Caco-2 (cell line): ENCODE measurements around the gene CREB3L2. TPM values are rescaled to one million over a fixed set of nuclear protein-coding genes. Genes with fewer than 3 reads are reported as not detected.

Source experiments
- BruUV-seq: library from RNA; stranded (reverse); fragments of 400-500 nt; replicated peaks from 2 replicates; lab custom pipeline; 2021; lab: Mats Ljungman, UMichigan
- CTCF ChIA-PET: fragments of 300-600 bp; sonication (Branson Sonifier 250); formaldehyde crosslinking; loops from one replicate; lab custom pipeline; 2022; ENCODE audit warnings: antibody characterized with exemption; lab: Charles Lee
- POLR2A ChIA-PET: fragments of 300-600 bp; sonication (Branson Sonifier 250); formaldehyde crosslinking; loops from one replicate; lab custom pipeline; 2022; ENCODE audit warnings: antibody characterized with exemption; lab: Charles Lee
- DNase-seq, 2 experiments: peaks; one replicate each; pipeline versions ENCODE4 v3.0.0 to v3.0.0-alpha.2; 2020 to 2022
- H3K27me3 ChIP-seq: replicated peaks from 2 replicates; pipeline ENCODE4 v1.6.0; 2011; ENCODE audit warnings: low read length; ENCODE audit not compliant: control insufficient read depth, insufficient read depth
- H3K36me3 ChIP-seq: 2 replicates; pipeline ENCODE4 v1.5.1; 2011; ENCODE audit warnings: low read length; ENCODE audit not compliant: control insufficient read depth, insufficient read depth
- H3K4me1 ChIP-seq: fragments of 250-450 bp; sonication (Bioruptor Pico); 2 replicates; pipeline ENCODE4 v1.5.1; 2020; ENCODE audit warnings: mild to moderate bottlenecking
- H3K4me3 ChIP-seq: 2 replicates; pipeline ENCODE4 v1.5.1; 2011; ENCODE audit warnings: low read depth, mild to moderate bottlenecking, control low read depth, low read length
- H3K9me3 ChIP-seq: fragments of 250-450 bp; sonication (Bioruptor Pico); 2 replicates; pipeline ENCODE4 v1.5.1; 2020; ENCODE audit warnings: mild to moderate bottlenecking, moderate library complexity
- H3K27ac Mint-ChIP-seq: one replicate; pipeline ENCODE4 v1.8.0; 2022; ENCODE audit warnings: mixed read lengths; ENCODE audit not compliant: unreplicated experiment
- H3K27me3 Mint-ChIP-seq: one replicate; pipeline ENCODE4 v1.8.0; 2022; ENCODE audit warnings: mixed read lengths; ENCODE audit not compliant: insufficient read depth, unreplicated experiment
- H3K36me3 Mint-ChIP-seq: one replicate; pipeline ENCODE4 v1.8.0; 2022; ENCODE audit warnings: mild to moderate bottlenecking, mixed read lengths; ENCODE audit not compliant: insufficient read depth, unreplicated experiment
- H3K4me1 Mint-ChIP-seq: one replicate; pipeline ENCODE4 v1.8.0; 2022; ENCODE audit warnings: low read depth, mixed read lengths; ENCODE audit not compliant: unreplicated experiment
- H3K4me3 Mint-ChIP-seq: one replicate; pipeline ENCODE4 v1.8.0; 2022; ENCODE audit warnings: mild to moderate bottlenecking, moderate library complexity, mixed read lengths; ENCODE audit not compliant: unreplicated experiment
- H3K9me3 Mint-ChIP-seq: one replicate; pipeline ENCODE4 v1.8.0; 2022; ENCODE audit warnings: mixed read lengths; ENCODE audit not compliant: unreplicated experiment
- CTCF ChIP-seq, 2 experiments: fragments of 200-600 bp in 1 of 2; IDR thresholded peaks; 1 replicate in 1 of 2; 2 replicates in 1 of 2; pipeline versions ENCODE4 v1.5.1 to v1.8.0; 2011 to 2022; ENCODE audit warnings: antibody characterized with exemption in 1 of 2, control low read depth in 1 of 2, inconsistent platforms in 1 of 2, low read depth in 1 of 2, low read length in 1 of 2, mild to moderate bottlenecking in 1 of 2, moderate library complexity in 1 of 2; ENCODE audit not compliant: insufficient read depth in 1 of 2, severe bottlenecking in 1 of 2, unreplicated experiment in 1 of 2
- intact Hi-C: fragments of 100-400 bp; cut with micrococcal nuclease; formaldehyde crosslinking; loops from one replicate; pipeline ENCODE4 v1.10.0; 2022; ENCODE audit not compliant: unreplicated experiment
- total RNA-seq: library from RNA; stranded (reverse); gene quantifications from 2 replicates; pipeline ENCODE4 v1.2.3, GENCODE V29; 2022

The CREB3L2 gene
- total RNA-seq, 1 experiment from 2014 or later, result 123 TPM

DNA sequence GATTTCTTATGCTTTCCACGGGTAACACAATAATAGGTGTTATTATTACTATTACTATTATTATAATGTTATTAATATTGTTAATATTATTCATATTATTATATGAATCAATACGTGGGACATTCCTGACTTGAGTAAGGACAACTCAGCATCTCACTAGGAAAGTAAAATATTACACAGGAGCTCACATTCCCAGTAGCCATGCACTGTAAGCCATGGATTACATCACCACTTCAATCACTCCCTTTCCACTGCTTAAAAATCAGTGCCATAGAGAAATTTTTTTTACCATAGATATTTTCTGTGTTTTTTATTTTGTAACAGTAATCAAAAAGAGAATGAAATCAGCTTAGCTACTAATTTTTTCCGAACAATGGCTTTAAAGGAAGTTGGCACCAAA lies 86.6 kb downstream of the CREB3L2 start:
- no peaks in the 10 kb centered on the region for H3K27me3 ChIP-seq
- no peaks in the 10 kb centered on the region for H3K4me1 ChIP-seq
- Mint-ChIP-seq H3K27ac (no peak overlapping the region), H3K36me3 (peaks cover 77% of the 10 kb centered on the region), H3K9me3 (no peaks in the 10 kb centered on the region), H3K4me1 (peaks cover 8% of the 10 kb centered on the region), H3K4me3 (no peak overlapping the region), H3K27me3 (no peaks in the 10 kb centered on the region)
- H3K36me3 ChIP-seq, result no peaks in the 10 kb centered on the region; the same call in 1 of the 2 replicates
- H3K9me3 ChIP-seq, result no peaks in the 10 kb centered on the region
- ChIA-PET POLR2A (no interaction called here), CTCF (no interaction called here)
- TF ChIP-seq CTCF (IDR thresholded peaks at IDR 0.05; ENCODE audit: insufficient read depth in 1 of 2, low read depth in 1 of 2, low read length in 1 of 2, severe bottlenecking in 1 of 2, unreplicated experiment in 1 of 2), result no peak
- BruUV-seq, result no TSS peak
- H3K4me3 ChIP-seq, result no peak overlapping the region
- intact Hi-C loops, result loop anchor here (5.0 kb wide), 1 partner anchor 37 kb away; no protein-coding TSS in a partner anchor
- DNase-seq, result no peak

- H3K36me3 ChIP-seq, result no peaks in the 10 kb centered on the region; the same call in 1 of the 2 replicates
- Mint-ChIP-seq H3K4me1 (peaks cover 8% of the 10 kb centered on the region), H3K27me3 (no peaks in the 10 kb centered on the region), H3K27ac (no peak overlapping the region), H3K4me3 (no peak overlapping the region), H3K9me3 (no peaks in the 10 kb centered on the region), H3K36me3 (peaks cover 90% of the 10 kb centered on the region)
- H3K9me3 ChIP-seq, result no peaks in the 10 kb centered on the region
- no peak overlapping the region for H3K4me3 ChIP-seq
- BruUV-seq, result no TSS peak
- CTCF ChIA-PET, result no interaction called here
- intact Hi-C loops, result no loop called here
- no peaks in the 10 kb centered on the region for H3K27me3 ChIP-seq
- POLR2A ChIA-PET, result no interaction called here
- DNase-seq, result no peak
- no peak for TF ChIP-seq CTCF (IDR thresholded peaks at IDR 0.05; ENCODE audit: insufficient read depth in 1 of 2, low read depth in 1 of 2, low read length in 1 of 2, severe bottlenecking in 1 of 2, unreplicated experiment in 1 of 2)
- H3K4me1 ChIP-seq, result no peaks in the 10 kb centered on the region
Measured at GRCh38 chr7:137913985-137914384, 87.9 kb downstream of the CREB3L2 start.

GRCh38 chr7:137909042-137909441 lies 92.8 kb downstream of the CREB3L2 start:
- no peak overlapping the region for H3K4me3 ChIP-seq
- no peaks in the 10 kb centered on the region for H3K27me3 Mint-ChIP-seq
- no peaks in the 10 kb centered on the region for H3K4me1 ChIP-seq
- H3K36me3 ChIP-seq, result peaks cover 8% of the 10 kb centered on the region
- H3K9me3 ChIP-seq, result no peaks in the 10 kb centered on the region; the same call in 1 of the 2 replicates
- intact Hi-C loops, result no loop called here
- H3K4me3 Mint-ChIP-seq, result no peak overlapping the region
- no peak for TF ChIP-seq CTCF (IDR thresholded peaks at IDR 0.05; ENCODE audit: insufficient read depth in 1 of 2, low read depth in 1 of 2, low read length in 1 of 2, severe bottlenecking in 1 of 2, unreplicated experiment in 1 of 2)
- peaks cover 93% of the 10 kb centered on the region for H3K36me3 Mint-ChIP-seq
- no peaks in the 10 kb centered on the region for H3K4me1 Mint-ChIP-seq
- peaks cover 18% of the 10 kb centered on the region for H3K9me3 Mint-ChIP-seq
- no peak overlapping the region for H3K27ac Mint-ChIP-seq
- H3K27me3 ChIP-seq, result no peaks in the 10 kb centered on the region
- POLR2A ChIA-PET, result no interaction called here
- BruUV-seq, result no TSS peak
- CTCF ChIA-PET, result no interaction called here
- DNase-seq, result no peak
